ENCODE data around the gene ZNF793. TPM values are rescaled to one million over a fixed set of nuclear protein-coding genes. Genes with fewer than 3 reads are reported as not detected.

The ZNF793 gene
- total and polyA plus RNA-seq, 2 of the 8 experiments (the other 6 are each of a cell fraction or from before 2014, with no cell fraction given): 5.0 to 13.3 TPM

GRCh38 chr19:37511821-37512220, 5.1 kb downstream of the ZNF793 start (continued):
- TF ChIP-seq CHD7 (IDR thresholded peaks at IDR 0.05; ENCODE audit: insufficient replicate concordance, low read length): no peak
- TF ChIP-seq PHF8 (conservative IDR thresholded peaks at IDR 0.05; ENCODE audit: low read depth, low read length): no peak
- TF ChIP-seq CHD1 (IDR thresholded peaks at IDR 0.05; ENCODE audit: low read depth, low read length): no peak
- TF ChIP-seq RNF2 (IDR thresholded peaks at IDR 0.05; ENCODE audit: borderline replicate concordance, low read depth, low read length, missing control alignments, poor library complexity, severe bottlenecking): no peak
- no peak for TF ChIP-seq KDM4A (IDR thresholded peaks at IDR 0.05; ENCODE audit: low read depth, low read length, severe bottlenecking)
- no peak for TF ChIP-seq CHD2 (IDR thresholded peaks at IDR 0.05; ENCODE audit: low read length)
- TF ChIP-seq POLR2A (IDR thresholded peaks at IDR 0.05; ENCODE audit: control extremely low read depth in 1 of 2, low read depth in 2 of 2, low read length in 2 of 2): no peak
- TF ChIP-seq BACH1 (IDR thresholded peaks at IDR 0.05; ENCODE audit: low read length): no peak
- no peak for TF ChIP-seq NANOG (IDR thresholded peaks at IDR 0.05; ENCODE audit: insufficient read depth, low read depth, low read length, poor library complexity, severe bottlenecking)
- no peak for TF ChIP-seq SUZ12 (IDR thresholded peaks at IDR 0.05; ENCODE audit: low read length)
- no peak for TF ChIP-seq KDM1A (IDR thresholded peaks at IDR 0.05; ENCODE audit: borderline replicate concordance, low read length)
- TF ChIP-seq SIN3A (conservative IDR thresholded peaks at IDR 0.05 in 1 of 2, IDR thresholded peaks at IDR 0.05 in 1 of 2; ENCODE audit: low read depth in 1 of 2, low read length in 2 of 2): no peak
